Natural killer cell (primary cell): ENCODE data around the gene HS3ST1. TPM values are rescaled to one million over a fixed set of nuclear protein-coding genes. Genes with fewer than 3 reads are reported as not detected.

Experiments used
- ATAC-seq, 3 donors: fragments of 150-1000 bp in 2 of 3; fragments of 200-7000 bp in 1 of 3; cut with Tn5 transposase; 1 replicate in 1 of 3; 2 replicates in 2 of 3; pipeline ENCODE4 v1.10.0; 2021; ENCODE audit warnings: mild to moderate bottlenecking in 2 of 3, moderate library complexity in 2 of 3
- DNase-seq, 2 donors: peaks; one replicate each; pipeline versions ENCODE4 v3.0.0 to v3.0.0-alpha.2; 2013 to 2021; ENCODE audit warnings: mixed read lengths in 1 of 2
- H3K27ac ChIP-seq: one replicate; pipeline ENCODE4 v1.5.1; 2013; ENCODE audit warnings: mild to moderate bottlenecking, low read length
- H3K27me3 ChIP-seq: one replicate; pipeline ENCODE4 v1.6.1; 2013; ENCODE audit warnings: low read length; ENCODE audit not compliant: control insufficient read depth, insufficient read depth
- H3K36me3 ChIP-seq: one replicate; pipeline ENCODE4 v1.6.1; 2013; ENCODE audit warnings: low read length; ENCODE audit not compliant: control insufficient read depth, insufficient read depth
- H3K4me1 ChIP-seq: one replicate; pipeline ENCODE4 v1.6.1; 2013; ENCODE audit warnings: low read length; ENCODE audit not compliant: control insufficient read depth, insufficient read depth
- H3K4me3 ChIP-seq: one replicate; pipeline ENCODE4 v1.5.1; 2013; ENCODE audit warnings: low read length
- H3K9me3 ChIP-seq: one replicate; pipeline ENCODE4 v1.6.1; 2013; ENCODE audit warnings: low read length; ENCODE audit not compliant: control insufficient read depth, insufficient read depth
- H3K27ac Mint-ChIP-seq, 2 donors: one replicate each; pipeline ENCODE4 v1.8.0; 2022; ENCODE audit warnings: mild to moderate bottlenecking in 2 of 2, mixed read lengths in 2 of 2, moderate library complexity in 1 of 2
- H3K27me3 Mint-ChIP-seq, 2 donors: one replicate each; pipeline ENCODE4 v1.8.0; 2022; ENCODE audit warnings: low read depth in 2 of 2, mixed read lengths in 2 of 2
- H3K36me3 Mint-ChIP-seq: one replicate; pipeline ENCODE4 v1.8.0; 2022; ENCODE audit warnings: mixed read lengths
- H3K4me1 Mint-ChIP-seq, 2 donors: one replicate each; pipeline ENCODE4 v1.8.0; 2022; ENCODE audit warnings: mixed read lengths in 2 of 2
- H3K4me3 Mint-ChIP-seq: one replicate; pipeline ENCODE4 v1.8.0; 2022; ENCODE audit warnings: mild to moderate bottlenecking, moderate library complexity, mixed read lengths
- H3K9me3 Mint-ChIP-seq, 2 donors: one replicate each; pipeline ENCODE4 v1.8.0; 2022; ENCODE audit warnings: mixed read lengths in 2 of 2
- WGBS: methylation state at CpG from one replicate; pipeline ENCODE4 v1.1.7; 2013; ENCODE audit warnings: missing lambda C conversion rate; ENCODE audit not compliant: insufficient coverage; 5-methylcytosine and 5-hydroxymethylcytosine counted together
- intact Hi-C: fragments of 100-400 bp; cut with micrococcal nuclease; formaldehyde crosslinking; loops from one replicate; pipeline ENCODE4 v1.14.2; 2022
- total RNA-seq, 4 donors: library from RNA; stranded (reverse); fragments of 120-200 nt in 1 of 4; gene quantifications; one replicate each; pipeline versions ENCODE4 v1.2.3 to v1.2.4, GENCODE V29; 2013 to 2022
- TF ChIP-seq, protein P1 (sequence below): fragments of 200-600 bp; IDR thresholded peaks from one replicate; pipeline ENCODE4 v1.8.0; 2022; ENCODE audit warnings: antibody characterized with exemption

Gene HS3ST1
- total RNA-seq, 3 donors from 2014 or later (not counting 1 experiment from before 2014, with no cell fraction given), result not detected

DNA sequence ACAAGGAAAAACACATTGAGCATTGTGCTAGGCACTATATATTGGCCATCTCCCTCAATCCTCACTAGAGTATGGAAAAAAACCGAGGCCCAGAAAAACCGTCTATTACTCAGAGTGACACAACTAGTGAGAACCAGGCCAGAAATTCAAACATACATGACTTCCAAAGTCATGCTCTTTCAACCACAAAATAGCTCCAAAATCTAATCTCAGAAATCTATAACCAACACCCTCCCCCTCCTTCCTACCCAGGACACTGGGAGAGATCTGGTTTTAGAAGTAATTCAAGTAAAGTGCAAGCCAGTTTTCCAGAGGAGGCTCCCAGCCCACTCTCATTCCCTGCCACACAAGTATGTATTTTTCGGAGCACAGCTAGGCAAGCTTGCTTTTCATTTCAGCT lies 7.6 kb downstream of the HS3ST1 start:
- Histone ChIP-seq H3K4me1 (no peaks in the 10 kb centered on the region), H3K9me3 (no peaks in the 10 kb centered on the region), H3K27me3 (no peaks in the 10 kb centered on the region), H3K4me3 (no peak overlapping the region), H3K36me3 (no peaks in the 10 kb centered on the region), H3K27ac (no peak overlapping the region)
- Mint-ChIP-seq H3K36me3 (no peaks in the 10 kb centered on the region), H3K27me3 (peaks cover 3 to 19% of the 10 kb centered on the region in 2 donors), H3K9me3 (no peaks in the 10 kb centered on the region), H3K4me1 (no peaks in the 10 kb centered on the region), H3K4me3 (no peak overlapping the region), H3K27ac (no peak overlapping the region)
- no peak for ATAC-seq
- WGBS, result 79% methylated on average over 3 of the region's 3 CpGs
- intact Hi-C loops, result loop anchor here (10.0 kb wide), 2 partner anchors 526 to 866 kb away; no protein-coding TSS in a partner anchor
- DNase-seq, result no peak
- TF ChIP-seq, protein P1, sequence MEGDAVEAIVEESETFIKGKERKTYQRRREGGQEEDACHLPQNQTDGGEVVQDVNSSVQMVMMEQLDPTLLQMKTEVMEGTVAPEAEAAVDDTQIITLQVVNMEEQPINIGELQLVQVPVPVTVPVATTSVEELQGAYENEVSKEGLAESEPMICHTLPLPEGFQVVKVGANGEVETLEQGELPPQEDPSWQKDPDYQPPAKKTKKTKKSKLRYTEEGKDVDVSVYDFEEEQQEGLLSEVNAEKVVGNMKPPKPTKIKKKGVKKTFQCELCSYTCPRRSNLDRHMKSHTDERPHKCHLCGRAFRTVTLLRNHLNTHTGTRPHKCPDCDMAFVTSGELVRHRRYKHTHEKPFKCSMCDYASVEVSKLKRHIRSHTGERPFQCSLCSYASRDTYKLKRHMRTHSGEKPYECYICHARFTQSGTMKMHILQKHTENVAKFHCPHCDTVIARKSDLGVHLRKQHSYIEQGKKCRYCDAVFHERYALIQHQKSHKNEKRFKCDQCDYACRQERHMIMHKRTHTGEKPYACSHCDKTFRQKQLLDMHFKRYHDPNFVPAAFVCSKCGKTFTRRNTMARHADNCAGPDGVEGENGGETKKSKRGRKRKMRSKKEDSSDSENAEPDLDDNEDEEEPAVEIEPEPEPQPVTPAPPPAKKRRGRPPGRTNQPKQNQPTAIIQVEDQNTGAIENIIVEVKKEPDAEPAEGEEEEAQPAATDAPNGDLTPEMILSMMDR, result no peak

DNA sequence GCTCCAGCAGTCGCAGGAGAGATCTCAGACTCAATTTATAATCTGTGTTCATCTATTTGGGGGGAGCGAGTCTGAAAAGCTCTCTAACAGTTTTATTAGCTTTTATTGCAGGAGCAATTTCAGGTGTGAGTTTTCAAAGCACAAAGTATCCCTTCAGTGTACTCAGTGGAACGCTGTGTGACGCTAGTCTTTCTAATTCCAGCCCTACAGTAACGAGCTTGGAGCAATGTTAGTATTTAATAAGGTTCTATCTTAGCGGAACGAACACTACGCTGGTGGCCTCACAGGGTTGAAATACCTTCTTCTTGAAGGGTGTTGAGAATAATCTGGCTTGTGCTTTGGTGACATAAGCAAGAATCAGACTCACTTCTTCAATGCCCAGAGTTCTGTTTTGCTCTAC lies 8.4 kb downstream of the HS3ST1 start:
- Mint-ChIP-seq H3K36me3 (no peaks in the 10 kb centered on the region), H3K27me3 (peaks cover 3 to 19% of the 10 kb centered on the region in 2 donors), H3K4me3 (no peak overlapping the region), H3K27ac (no peak overlapping the region), H3K9me3 (no peaks in the 10 kb centered on the region), H3K4me1 (no peaks in the 10 kb centered on the region)
- intact Hi-C loops, result loop anchor here (10.0 kb wide), 2 partner anchors 526 to 866 kb away; no protein-coding TSS in a partner anchor
- ATAC-seq (no peak), DNase-seq (no peak)
- no peak overlapping the region for H3K27ac ChIP-seq
- no peaks in the 10 kb centered on the region for H3K9me3 ChIP-seq
- no peaks in the 10 kb centered on the region for H3K27me3 ChIP-seq
- H3K4me3 ChIP-seq, result no peak overlapping the region
- H3K4me1 ChIP-seq, result no peaks in the 10 kb centered on the region
- TF ChIP-seq, protein P1, result no peak
- no peaks in the 10 kb centered on the region for H3K36me3 ChIP-seq
- WGBS, result 96% methylated on average over 8 of the region's 8 CpGs

DNA sequence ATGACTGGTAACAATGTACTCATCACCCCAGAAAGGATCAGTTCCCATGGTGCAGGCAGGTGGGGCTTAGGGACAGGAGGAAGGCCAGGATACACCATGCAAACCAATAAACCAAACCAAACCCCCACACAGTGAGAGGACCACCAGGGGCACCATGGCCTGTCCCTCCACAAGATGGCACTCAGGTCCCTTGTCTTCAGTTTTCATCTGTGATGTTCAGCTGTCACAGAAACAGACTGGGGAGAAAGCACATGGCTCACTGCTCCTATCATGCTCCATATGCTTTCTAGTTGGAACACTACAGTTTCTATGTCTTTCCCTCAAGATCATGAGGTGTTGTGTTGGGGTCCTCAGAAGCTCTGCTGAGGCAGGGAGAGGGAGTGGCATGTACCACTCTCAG lies 10.1 kb downstream of the HS3ST1 start:
- no peaks in the 10 kb centered on the region for H3K36me3 Mint-ChIP-seq
- Histone ChIP-seq H3K27me3 (no peaks in the 10 kb centered on the region), H3K9me3 (no peaks in the 10 kb centered on the region), H3K4me1 (no peaks in the 10 kb centered on the region), H3K4me3 (no peak overlapping the region), H3K27ac (no peak overlapping the region), H3K36me3 (no peaks in the 10 kb centered on the region)
- TF ChIP-seq, protein P1, result no peak
- peaks cover 0 to 19% of the 10 kb centered on the region in 2 donors for H3K27me3 Mint-ChIP-seq
- no peak overlapping the region for H3K27ac Mint-ChIP-seq
- intact Hi-C loops, result no loop called here
- no peak overlapping the region for H3K4me3 Mint-ChIP-seq
- DNase-seq (peak in 1 of 2 donors; percentile 46), ATAC-seq (peak in 1 of 3 donors; percentile 40)
- H3K4me1 Mint-ChIP-seq, result no peaks in the 10 kb centered on the region
- H3K9me3 Mint-ChIP-seq, result no peaks in the 10 kb centered on the region

DNA sequence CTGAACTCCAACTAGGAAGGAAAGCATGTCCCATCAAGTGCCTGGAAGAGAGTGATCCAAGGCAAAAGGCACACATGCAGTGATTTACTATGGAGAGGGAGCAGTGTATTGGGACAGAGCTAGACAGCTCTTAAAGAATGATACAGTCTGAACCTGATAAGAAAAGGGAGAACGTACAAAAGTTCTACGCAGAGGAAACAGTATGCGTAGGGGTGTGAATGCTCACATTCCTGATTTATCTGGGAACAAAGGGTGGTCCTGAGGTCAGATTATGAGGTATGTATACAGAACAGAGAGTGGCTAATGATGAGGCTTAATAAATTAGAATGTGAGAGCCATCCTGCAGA lies 12.0 kb downstream of the HS3ST1 start:
- Mint-ChIP-seq H3K27me3 (peaks cover 0 to 15% of the 10 kb centered on the region in 2 donors), H3K36me3 (no peaks in the 10 kb centered on the region), H3K4me3 (no peak overlapping the region), H3K9me3 (no peaks in the 10 kb centered on the region), H3K27ac (no peak overlapping the region), H3K4me1 (no peaks in the 10 kb centered on the region)
- intact Hi-C loops, result no loop called here
- Histone ChIP-seq H3K27ac (no peak overlapping the region), H3K4me1 (no peaks in the 10 kb centered on the region), H3K36me3 (no peaks in the 10 kb centered on the region), H3K4me3 (no peak overlapping the region), H3K9me3 (no peaks in the 10 kb centered on the region), H3K27me3 (no peaks in the 10 kb centered on the region)
- TF ChIP-seq, protein P1, result no peak
- 94% methylated on average over 3 of the region's 3 CpGs for WGBS
- ATAC-seq (no peak), DNase-seq (no peak)
